ENCODE results near the gene NPW. TPM values are rescaled to one million over a fixed set of nuclear protein-coding genes. Genes with fewer than 3 reads are reported as not detected.

The NPW gene
- total and polyA plus RNA-seq, 2 of the 8 experiments (the other 6 are each of a cell fraction or from before 2014, with no cell fraction given), result 4.0 to 10.3 TPM

DNA sequence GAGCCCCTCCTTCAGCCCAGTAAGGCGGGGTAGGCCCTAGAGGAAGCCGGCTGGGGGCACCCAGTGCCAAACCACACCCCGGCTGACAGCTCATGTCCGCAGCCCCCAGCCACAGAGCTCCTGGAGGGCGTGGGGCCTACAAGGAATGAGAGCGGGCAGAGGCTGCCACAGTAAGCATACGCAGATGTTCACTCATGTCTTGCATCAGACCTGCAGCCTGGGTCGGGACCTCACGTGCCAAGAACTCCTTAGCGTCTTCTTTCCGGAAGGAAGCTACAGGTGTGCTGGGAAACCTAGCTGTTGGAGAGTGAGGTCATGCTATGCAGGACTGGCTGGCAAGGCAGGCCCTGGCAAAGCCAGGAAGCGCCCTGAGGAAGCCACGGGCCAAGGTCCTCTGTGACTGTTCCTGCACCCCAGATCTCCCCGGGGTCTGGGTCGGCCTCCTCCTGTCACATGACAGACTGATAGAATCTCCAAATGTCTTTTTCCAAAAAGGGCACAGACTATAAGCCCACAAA lies 11.5 kb upstream of the NPW start:
- no peak overlapping the region for H2BK15ac ChIP-seq (ENCODE audit: low read length)
- H3K9me3 ChIP-seq (ENCODE audit: insufficient read depth in 2 of 2, low read depth in 1 of 2, low read length in 1 of 2), result no peaks in the 10 kb centered on the region
- ChIA-PET CTCF (ENCODE audit: partially characterized antibody) (interaction anchor here (0.8 to 2.8 kb wide), 10 partner anchors 9 to 139 kb away, joined by 3 to 7 read pairs (median 6); partner anchors contain the start of genes NHERF2 and NPW), POLR2A (ENCODE audit: partially characterized antibody) (interaction anchor here (0.6 to 2.8 kb wide), 14 partner anchors 9 to 232 kb away, joined by 3 to 17 read pairs (median 4); partner anchors contain the start of genes NPW, RPS2, TBL3 and TRAF7)
- no peak overlapping the region for H3K14ac ChIP-seq (ENCODE audit: insufficient read length)
- peaks cover 23 to 51% of the 10 kb centered on the region in 2 experiments for H4K20me1 ChIP-seq (replicated peaks in 1 of 2; ENCODE audit: control insufficient read depth in 1 of 2, insufficient read depth in 2 of 2, low read length in 2 of 2)
- H2AK5ac ChIP-seq (ENCODE audit: low read depth, low read length), result no peak overlapping the region
- no peaks in the 10 kb centered on the region for H3K27me3 ChIP-seq (replicated peaks in 1 of 4; ENCODE audit: control insufficient read depth in 3 of 4, extremely low read depth in 1 of 4, insufficient read depth in 3 of 4, low read length in 3 of 4)
- peaks cover 9% of the 10 kb centered on the region; the same call in 1 of the 2 replicates for H3K79me1 ChIP-seq (ENCODE audit: low read depth, low read length)
- no peak overlapping the region for H3K4ac ChIP-seq (replicated peaks; ENCODE audit: insufficient read length, low read depth, low read length)
- H2BK5ac ChIP-seq (ENCODE audit: low read depth, low read length), result no peak overlapping the region
- no peak overlapping the region for H3K9ac ChIP-seq (replicated peaks in 1 of 4; ENCODE audit: extremely low read depth in 1 of 4, low read depth in 3 of 4, low read length in 3 of 4)
- peaks cover 0 to 4% (median under 1%) of the 10 kb centered on the region in 4 experiments; a peak in 2 of 8 replicates for H3K36me3 ChIP-seq (ENCODE audit: control insufficient read depth in 2 of 4, insufficient read depth in 4 of 4, low read length in 3 of 4)
- H3K18ac ChIP-seq (ENCODE audit: extremely low read depth, low read length), result no peak overlapping the region
- H3K27ac ChIP-seq (ENCODE audit: low read depth, low read length), result no peak overlapping the region
- no peak overlapping the region for H4K91ac ChIP-seq (replicated peaks; ENCODE audit: insufficient read length, low read length)
- no peak overlapping the region for H3K23ac ChIP-seq (ENCODE audit: insufficient read length)
- no peak overlapping the region for H4K5ac ChIP-seq (ENCODE audit: insufficient read length, low read depth, low read length)
- 90% methylated on average over 15 of the region's 15 CpGs; no CpG with 5 or more reads in 1 of the 2 experiments for WGBS, 2 experiments (ENCODE audit: extremely low coverage in 1 of 2, insufficient coverage in 1 of 2, insufficient read length in 1 of 2, insufficient replicate concordance in 2 of 2, low coverage in 1 of 2, low lambda C conversion rate in 2 of 2, missing lambda C conversion rate in 1 of 2)
- peak overlapping the region; percentile 89 to 92; a peak in 3 of 4 replicates for H3K4me2 ChIP-seq (ENCODE audit: insufficient read depth in 1 of 2, low read depth in 2 of 2, low read length in 2 of 2)
- DNase-seq (ENCODE audit: low read depth in 1 of 2, low spot score in 2 of 2), result no peak
- H3K4me3 ChIP-seq (ENCODE audit: extremely low read depth in 1 of 4, insufficient read depth in 2 of 4, low read depth in 3 of 4, low read length in 4 of 4), result peak overlapping the region in 3 of 4 experiments; percentile 80 to 95 (median 86); a peak in 5 of 8 replicates
- H2BK12ac ChIP-seq (ENCODE audit: low read depth, low read length), result no peak overlapping the region
- no peak overlapping the region for H2AFZ ChIP-seq (ENCODE audit: low read length)
- H3K56ac ChIP-seq (replicated peaks; ENCODE audit: insufficient read length, low read depth, low read length), result no peak overlapping the region
- no peak overlapping the region for H4K8ac ChIP-seq (ENCODE audit: extremely low read depth, insufficient read depth, low read length)
- peaks cover 22 to 50% of the 10 kb centered on the region in 2 experiments; a peak in 3 of 4 replicates for H3K79me2 ChIP-seq (ENCODE audit: control insufficient read depth in 1 of 2, insufficient read depth in 2 of 2, low read length in 2 of 2)
- H2BK20ac ChIP-seq (ENCODE audit: low read length), result no peak overlapping the region
- H3K23me2 ChIP-seq (ENCODE audit: low read depth, low read length), result peaks cover 12% of the 10 kb centered on the region; the same call in 1 of the 2 replicates
- no peak for TF ChIP-seq CBX8 (IDR thresholded peaks at IDR 0.05; ENCODE audit: borderline replicate concordance, low read depth, low read length)
- TF ChIP-seq GABPA (IDR thresholded peaks at IDR 0.05; ENCODE audit: borderline replicate concordance, insufficient read depth, low read length), result no peak
- no peak for TF ChIP-seq SIRT6 (IDR thresholded peaks at IDR 0.05; ENCODE audit: low read length)
- TF ChIP-seq RXRA (IDR thresholded peaks at IDR 0.05; ENCODE audit: insufficient read depth, low read depth, low read length), result no peak
- no peak for TF ChIP-seq FOSL1 (IDR thresholded peaks at IDR 0.05; ENCODE audit: insufficient read depth, low read depth, low read length)
- no peak for TF ChIP-seq TAF1 (IDR thresholded peaks at IDR 0.05; ENCODE audit: low read depth, low read length)
- TF ChIP-seq KDM4A (IDR thresholded peaks at IDR 0.05; ENCODE audit: low read depth, low read length, severe bottlenecking), result no peak
- no peak overlapping the region for H2BK120ac ChIP-seq (replicated peaks; ENCODE audit: low read depth, low read length)
- no peak for FAIRE-seq
- peaks cover 3 to 38% (median 22%) of the 10 kb centered on the region in 4 experiments for H3K4me1 ChIP-seq (replicated peaks in 1 of 4; ENCODE audit: control insufficient read depth in 3 of 4, insufficient read depth in 4 of 4, low read length in 3 of 4)
